ENCODE measurements around the gene C17orf100.
"Not testable (repeated sequence)": the region's sequence is repeated elsewhere in the genome, so short reads cannot be mapped to it uniquely, and the experiment has no call there.

Gene C17orf100

GRCh38 chr17:6691958-6692357, 40.4 kb downstream of the C17orf100 start:
- DNase-seq (ENCODE audit: low spot score) = not testable (repeated sequence)

- DNase-seq (ENCODE audit: low spot score) = no peak
Observed at GRCh38 chr17:6695051-6695450, 43.5 kb downstream of the C17orf100 start.

GRCh38 chr17:6695565-6695964, 44.0 kb downstream of the C17orf100 start:
- DNase-seq (ENCODE audit: low spot score) = no peak

- DNase-seq (ENCODE audit: low spot score) = no peak
Observed at GRCh38 chr17:6696906-6697305, 45.3 kb downstream of the C17orf100 start.

- DNase-seq (ENCODE audit: low spot score) = no peak
Observed at GRCh38 chr17:6698004-6698403, 46.4 kb downstream of the C17orf100 start.

GRCh38 chr17:6699997-6700947, 48.7 kb downstream of the C17orf100 start:
- no peak for DNase-seq (ENCODE audit: low spot score)

GRCh38 chr17:6700948-6701307, 49.4 kb downstream of the C17orf100 start:
- no peak for DNase-seq (ENCODE audit: low spot score)

- peak; percentile 40 for DNase-seq (ENCODE audit: low spot score)
Observed at GRCh38 chr17:6701719-6702118, 50.2 kb downstream of the C17orf100 start.

GRCh38 chr17:6702567-6703215, 51.1 kb downstream of the C17orf100 start:
- no peak for DNase-seq (ENCODE audit: low spot score)

Data from AG08395 (cell line).